OCI-LY7 (cell line): ENCODE data around the gene CLEC16A. TPM values are rescaled to one million over a fixed set of nuclear protein-coding genes. Genes with fewer than 3 reads are reported as not detected.

Source experiments
- BruUV-seq: library from RNA; stranded (reverse); fragments of 400-500 nt; replicated peaks from 2 replicates; lab custom pipeline; 2021; lab: Mats Ljungman, UMichigan
- CTCF ChIA-PET: fragments of 300-600 bp; sonication (Branson Sonifier 250); formaldehyde crosslinking; loops from one replicate; lab custom pipeline; 2022; ENCODE audit warnings: antibody characterized with exemption; ENCODE audit not compliant: unreplicated experiment; lab: Charles Lee
- POLR2A ChIA-PET: fragments of 300-600 bp; sonication (Branson Sonifier 250); formaldehyde crosslinking; loops from one replicate; lab custom pipeline; 2022; ENCODE audit warnings: antibody characterized with exemption; lab: Charles Lee
- DNase-seq: peaks from one replicate; pipeline ENCODE4 v3.0.0-alpha.2; 2015; ENCODE audit warnings: low spot score
- H2AFZ ChIP-seq: fragments of 200-600 bp; sonication (generic), shearing (Covaris generic); 2 replicates; pipeline ENCODE4 v1.6.1; 2014; ENCODE audit warnings: mild to moderate bottlenecking, antibody characterized with exemption, low read length, moderate library complexity
- H3K27ac ChIP-seq: fragments of 200-600 bp; sonication (generic); 2 replicates; pipeline ENCODE4 v1.5.1; 2014; ENCODE audit warnings: mixed run types, low read depth, mild to moderate bottlenecking, moderate library complexity, low read length, inconsistent platforms; ENCODE audit not compliant: poor library complexity, severe bottlenecking
- H3K36me3 ChIP-seq: fragments of 200-600 bp; sonication (generic); 2 replicates; pipeline ENCODE4 v1.6.1; 2014; ENCODE audit warnings: mild to moderate bottlenecking, antibody characterized with exemption, low read length, moderate library complexity, mixed read lengths; ENCODE audit not compliant: insufficient read depth
- H3K4me1 ChIP-seq: fragments of 200-600 bp; sonication (generic); 2 replicates; pipeline ENCODE4 v1.5.1; 2014; ENCODE audit warnings: mild to moderate bottlenecking, low read length; ENCODE audit not compliant: insufficient read depth, poor library complexity, severe bottlenecking
- H3K4me2 ChIP-seq: fragments of 200-600 bp; sonication (generic); 2 replicates; pipeline ENCODE4 v1.6.1; 2014; ENCODE audit warnings: mild to moderate bottlenecking, low read length
- H3K4me3 ChIP-seq: fragments of 200-600 bp; sonication (generic); 2 replicates; pipeline ENCODE4 v1.5.1; 2014; ENCODE audit warnings: mild to moderate bottlenecking, low read depth, low read length; ENCODE audit not compliant: poor library complexity, severe bottlenecking
- H3K79me2 ChIP-seq: fragments of 200-600 bp; sonication (generic); 2 replicates; pipeline ENCODE4 v1.6.1; 2016; ENCODE audit warnings: low read depth, mild to moderate bottlenecking, low read length, moderate library complexity, mixed read lengths; ENCODE audit not compliant: insufficient read depth
- H3K9me2 ChIP-seq: fragments of 200-600 bp; sonication (generic); 2 replicates; pipeline ENCODE4 v1.6.1; 2016; ENCODE audit warnings: mild to moderate bottlenecking, low read length, mixed read lengths; ENCODE audit not compliant: insufficient read depth
- H3K9me3 ChIP-seq: fragments of 200-600 bp; sonication (generic); 2 replicates; pipeline ENCODE4 v1.6.1; 2014; ENCODE audit warnings: mild to moderate bottlenecking, mixed run types, low read length, mixed read lengths
- H4K20me1 ChIP-seq: fragments of 200-600 bp; sonication (generic); 2 replicates; pipeline ENCODE4 v1.6.1; 2014; ENCODE audit warnings: mild to moderate bottlenecking, antibody characterized with exemption, low read length, moderate library complexity, mixed read lengths; ENCODE audit not compliant: insufficient read depth
- CTCF ChIP-seq: fragments of 200-600 bp; sonication (generic); conservative IDR thresholded peaks from 2 replicates; pipeline ENCODE4 v1.5.1; 2014; ENCODE audit warnings: mild to moderate bottlenecking, antibody characterized with exemption, low read length, moderate library complexity, mixed read lengths
- EZH2phosphoT487 ChIP-seq: fragments of 200-600 bp; sonication (generic); IDR thresholded peaks from 2 replicates; pipeline ENCODE4 v1.6.1; 2018; ENCODE audit warnings: low read depth, borderline replicate concordance, mild to moderate bottlenecking, mixed run types, antibody characterized with exemption, low read length, moderate library complexity, mixed read lengths
- intact Hi-C: fragments of 100-400 bp; cut with micrococcal nuclease; formaldehyde crosslinking; loops from one replicate; pipeline ENCODE4 v1.10.0; 2022; ENCODE audit not compliant: unreplicated experiment
- total RNA-seq, 2 experiments: library from RNA; depleted of rRNA in 1 of 2; stranded (reverse); fragments of >200 nt in 1 of 2; shearing (Covaris generic) in 1 of 2; gene quantifications; 2 replicates each; pipeline ENCODE4 v1.2.3, GENCODE V29; 2014 to 2022

The CLEC16A gene
- total RNA-seq, 2 experiments from 2014 or later: 26.2 to 50.9 TPM

DNA sequence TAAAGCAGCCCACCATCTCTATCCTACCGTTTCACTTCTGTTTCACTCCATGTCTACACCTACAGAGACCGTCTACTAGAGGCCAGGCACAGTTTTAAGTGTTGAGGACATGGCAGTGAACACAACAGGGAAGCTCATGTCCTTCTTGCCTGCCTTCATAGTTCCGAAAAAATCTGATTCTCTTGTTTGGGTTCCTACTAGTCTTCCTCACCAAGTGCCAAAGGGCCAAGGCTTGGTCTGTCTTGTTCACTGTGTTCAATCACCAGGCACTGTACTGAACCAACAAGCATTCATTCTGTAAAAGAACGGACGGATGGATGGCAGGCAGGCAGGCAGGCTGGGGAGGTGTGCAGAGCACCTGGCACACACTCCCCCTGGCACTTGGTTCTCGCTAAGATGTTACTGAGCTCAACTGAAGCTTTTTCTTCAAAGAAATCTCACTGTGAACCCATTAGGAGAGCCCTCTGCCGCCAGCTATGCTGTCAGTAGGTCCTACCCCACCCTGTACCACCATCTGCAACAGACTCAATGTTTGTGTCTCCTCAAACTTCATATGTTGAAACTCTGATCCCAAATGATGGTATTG is 4.6 kb upstream of the CLEC16A start:
- Histone ChIP-seq H3K79me2 (peaks cover 2% of the 10 kb centered on the region; the same call in 1 of the 2 replicates), H2AFZ (no peak overlapping the region), H3K9me2 (no peaks in the 10 kb centered on the region), H4K20me1 (0 out of 2 replicates have a peak, but pooled peaks cover 5% of the 10 kb centered on the region), H3K27ac (no peak overlapping the region), H3K4me2 (peak overlapping the region; percentile 75), H3K4me3 (peak overlapping the region; percentile 74), H3K36me3 (peaks cover 5% of the 10 kb centered on the region; the same call in 1 of the 2 replicates), H3K9me3 (no peaks in the 10 kb centered on the region), H3K4me1 (peaks cover 52% of the 10 kb centered on the region)
- no peak for TF ChIP-seq CTCF
- no peak for TF ChIP-seq EZH2phosphoT487
- DNase-seq: no peak
- ChIA-PET CTCF (interaction anchor here (0.6 kb wide), 1 partner anchor 353 kb away, joined by 4 read pairs; no protein-coding TSS in a partner anchor), POLR2A (interaction anchor here (0.6 to 2.5 kb wide), 3 partner anchors 9 to 158 kb away, joined by 3 to 5 read pairs (median 5); no protein-coding TSS in a partner anchor)
- BruUV-seq: no TSS peak
- intact Hi-C loops: loop anchor here (5.0 to 10.0 kb wide), 4 partner anchors 62 to 1845 kb away; partner anchors contain the start of genes ATF7IP2, CIITA and HAPSTR1

DNA sequence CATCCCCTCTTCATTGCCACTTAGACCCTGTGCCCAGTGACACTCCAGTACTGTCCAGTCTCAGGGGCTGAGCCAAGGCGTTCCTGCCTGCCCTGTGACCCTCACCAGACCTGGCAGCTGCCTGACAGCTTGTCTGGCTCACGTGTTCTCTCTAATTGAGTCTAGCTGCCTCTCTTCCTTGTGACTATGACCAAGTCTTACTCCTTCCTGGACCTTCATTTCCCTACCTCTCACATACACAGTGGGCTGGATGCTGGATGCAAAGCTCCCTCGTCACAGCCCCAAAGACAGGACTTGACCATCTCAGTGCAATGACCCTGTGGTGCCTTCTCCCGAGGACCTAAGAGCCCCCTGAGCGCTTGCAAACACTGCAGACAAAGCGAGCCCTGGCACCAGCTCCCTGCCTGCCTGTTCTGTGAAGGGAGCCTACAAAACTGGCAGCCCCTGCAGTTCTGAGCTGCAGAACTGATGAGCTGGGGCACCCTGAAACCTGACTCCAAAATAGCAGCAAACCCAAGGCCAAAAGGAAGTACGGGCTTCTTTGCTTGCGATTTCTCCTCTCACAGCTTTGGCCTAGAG is 3.8 kb upstream of the CLEC16A start:
- 0 out of 2 replicates have a peak, but pooled peaks cover 11% of the 10 kb centered on the region for H4K20me1 ChIP-seq
- peaks cover 5% of the 10 kb centered on the region; the same call in 1 of the 2 replicates for H3K36me3 ChIP-seq
- ChIA-PET POLR2A (interaction anchor here (2.5 kb wide), 1 partner anchor 11 kb away, joined by 5 read pairs; no protein-coding TSS in a partner anchor), CTCF (interaction anchor here (0.6 to 1.1 kb wide), 2 partner anchors 9 to 130 kb away, joined by 3 to 4 read pairs; no protein-coding TSS in a partner anchor)
- H3K4me2 ChIP-seq: peak overlapping the region; percentile 75
- H3K9me2 ChIP-seq: no peaks in the 10 kb centered on the region
- no peak overlapping the region for H3K27ac ChIP-seq
- intact Hi-C loops: loop anchor here (5.0 to 10.0 kb wide), 3 partner anchors 63 to 1846 kb away; partner anchors contain the start of genes ATF7IP2, CIITA and HAPSTR1
- no peaks in the 10 kb centered on the region for H3K9me3 ChIP-seq
- peaks cover 11% of the 10 kb centered on the region for H3K79me2 ChIP-seq
- DNase-seq: peak; percentile 33
- no peak overlapping the region for H2AFZ ChIP-seq
- H3K4me3 ChIP-seq: peak overlapping the region; percentile 74
- peaks cover 57% of the 10 kb centered on the region for H3K4me1 ChIP-seq
- TF ChIP-seq CTCF (no peak), EZH2phosphoT487 (no peak)
- BruUV-seq: TSS peak; percentile 51
